Subcutaneous adipose tissue (tissue), 4 donors: ENCODE data around the gene TTPAL. TPM values are rescaled to one million over a fixed set of nuclear protein-coding genes. Genes with fewer than 3 reads are reported as not detected.

Experiments
- total RNA-seq, 4 donors: library from RNA; depleted of rRNA; stranded (reverse); fragments of >200 nt; gene quantifications; one replicate each; pipeline ENCODE4 v1.1.0, GENCODE V29; 2016
- TF ChIP-seq, protein P1 (sequence below): fragments of 450-650 bp; IDR thresholded peaks from one replicate; pipeline ENCODE4 v1.5.1; 2016; ENCODE audit warnings: low read depth, mild to moderate bottlenecking, control low read depth, antibody characterized with exemption, moderate library complexity

Gene TTPAL
- total RNA-seq, 4 donors from 2014 or later, result 19.2 to 28.0 (median 23.1) TPM

DNA sequence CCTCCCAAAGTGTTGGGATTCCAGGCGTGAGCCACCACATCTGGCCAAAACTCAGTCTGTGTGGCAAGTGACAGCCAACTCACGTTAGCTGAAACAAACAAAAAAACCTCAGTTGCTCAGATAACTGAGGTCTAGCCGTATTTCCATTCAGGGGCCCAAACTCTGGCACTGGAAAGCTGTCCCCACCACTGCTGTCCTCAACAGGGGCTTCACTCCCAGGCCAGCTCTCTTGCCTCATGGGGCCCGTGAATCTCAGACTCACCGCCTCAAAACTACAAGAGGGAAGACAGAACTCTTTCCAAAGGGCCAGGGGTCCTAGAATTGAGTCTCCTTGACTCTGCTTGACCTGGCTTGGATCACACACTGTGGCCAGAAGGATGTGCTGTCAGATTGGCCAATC, 7.4 kb downstream of the TTPAL start:
- TF ChIP-seq, protein P1, sequence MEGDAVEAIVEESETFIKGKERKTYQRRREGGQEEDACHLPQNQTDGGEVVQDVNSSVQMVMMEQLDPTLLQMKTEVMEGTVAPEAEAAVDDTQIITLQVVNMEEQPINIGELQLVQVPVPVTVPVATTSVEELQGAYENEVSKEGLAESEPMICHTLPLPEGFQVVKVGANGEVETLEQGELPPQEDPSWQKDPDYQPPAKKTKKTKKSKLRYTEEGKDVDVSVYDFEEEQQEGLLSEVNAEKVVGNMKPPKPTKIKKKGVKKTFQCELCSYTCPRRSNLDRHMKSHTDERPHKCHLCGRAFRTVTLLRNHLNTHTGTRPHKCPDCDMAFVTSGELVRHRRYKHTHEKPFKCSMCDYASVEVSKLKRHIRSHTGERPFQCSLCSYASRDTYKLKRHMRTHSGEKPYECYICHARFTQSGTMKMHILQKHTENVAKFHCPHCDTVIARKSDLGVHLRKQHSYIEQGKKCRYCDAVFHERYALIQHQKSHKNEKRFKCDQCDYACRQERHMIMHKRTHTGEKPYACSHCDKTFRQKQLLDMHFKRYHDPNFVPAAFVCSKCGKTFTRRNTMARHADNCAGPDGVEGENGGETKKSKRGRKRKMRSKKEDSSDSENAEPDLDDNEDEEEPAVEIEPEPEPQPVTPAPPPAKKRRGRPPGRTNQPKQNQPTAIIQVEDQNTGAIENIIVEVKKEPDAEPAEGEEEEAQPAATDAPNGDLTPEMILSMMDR, result no peak

DNA sequence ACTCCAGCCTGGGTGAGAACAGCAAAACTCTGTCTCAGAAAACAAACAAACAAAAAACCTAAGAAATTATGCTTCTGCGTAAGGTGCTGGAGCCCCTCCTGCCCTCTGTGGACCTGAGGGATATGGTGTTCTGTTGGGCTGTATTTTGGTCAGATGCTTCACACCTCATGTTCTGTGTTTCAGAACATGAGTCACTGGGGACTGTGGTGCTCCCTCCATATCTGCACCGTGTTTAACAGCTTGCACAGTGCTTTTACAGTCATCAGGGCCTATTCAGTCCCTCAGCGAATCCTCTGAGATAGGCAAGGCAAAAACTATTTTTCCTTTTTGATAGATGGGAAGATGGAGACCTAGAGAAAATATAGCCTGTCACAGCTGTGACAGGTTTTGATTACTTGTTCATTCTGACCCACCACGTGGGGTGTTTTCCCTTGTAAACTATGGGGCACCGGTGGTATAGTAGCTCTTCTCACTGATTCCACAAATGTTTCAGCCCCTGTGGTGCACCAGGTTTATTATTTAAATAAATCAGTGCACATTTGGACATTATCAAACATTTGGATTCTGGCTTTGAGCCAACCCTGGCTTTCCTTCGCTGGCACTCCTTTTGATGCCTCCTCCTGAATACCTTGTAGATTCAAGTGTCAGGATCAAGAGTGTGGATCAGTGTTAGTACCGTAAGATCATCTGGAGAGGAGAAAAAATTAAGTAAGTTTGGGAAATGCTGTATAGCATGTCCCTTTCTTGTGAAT, 9.6 kb downstream of the TTPAL start:
- TF ChIP-seq, protein P1, result no peak

DNA sequence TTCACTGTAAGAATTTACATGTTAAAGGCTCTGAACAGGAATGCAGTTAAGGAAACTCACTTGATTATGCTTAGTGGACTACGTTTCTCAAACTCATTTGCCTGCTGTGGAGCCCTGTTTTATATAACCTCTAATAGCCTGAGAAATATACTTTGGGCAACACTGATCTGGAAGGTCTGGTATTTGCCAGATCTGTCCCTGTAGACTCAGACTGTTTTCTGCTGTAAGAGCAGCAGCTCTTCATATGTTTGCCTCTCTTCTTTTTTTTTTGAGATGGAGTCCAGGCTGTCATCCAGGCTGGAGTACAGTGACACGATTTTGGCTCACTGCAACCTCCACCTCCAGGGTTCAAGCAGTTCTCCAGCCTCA, 10.1 kb downstream of the TTPAL start:
- TF ChIP-seq, protein P1, result no peak

DNA sequence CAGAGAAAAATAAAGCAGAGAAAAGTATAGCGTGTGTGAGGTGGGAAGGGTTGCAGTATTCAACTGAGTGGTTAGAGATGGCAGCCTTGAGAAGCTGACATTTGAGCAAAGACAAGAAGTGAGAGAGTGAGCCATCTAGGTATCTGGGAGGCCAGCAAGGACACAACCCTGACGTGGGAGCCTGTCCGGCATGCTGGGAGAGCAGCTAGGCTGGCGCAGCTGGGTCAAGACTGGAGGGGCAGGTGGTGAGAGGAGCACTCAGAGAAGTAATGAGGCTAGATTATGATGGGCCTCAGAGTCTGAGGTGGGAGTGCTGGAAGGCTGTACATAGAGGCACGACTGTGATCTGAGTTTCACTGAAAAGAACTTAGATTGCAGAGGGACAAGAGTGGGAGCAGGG, 12.9 kb downstream of the TTPAL start:
- TF ChIP-seq, protein P1, result no peak

DNA sequence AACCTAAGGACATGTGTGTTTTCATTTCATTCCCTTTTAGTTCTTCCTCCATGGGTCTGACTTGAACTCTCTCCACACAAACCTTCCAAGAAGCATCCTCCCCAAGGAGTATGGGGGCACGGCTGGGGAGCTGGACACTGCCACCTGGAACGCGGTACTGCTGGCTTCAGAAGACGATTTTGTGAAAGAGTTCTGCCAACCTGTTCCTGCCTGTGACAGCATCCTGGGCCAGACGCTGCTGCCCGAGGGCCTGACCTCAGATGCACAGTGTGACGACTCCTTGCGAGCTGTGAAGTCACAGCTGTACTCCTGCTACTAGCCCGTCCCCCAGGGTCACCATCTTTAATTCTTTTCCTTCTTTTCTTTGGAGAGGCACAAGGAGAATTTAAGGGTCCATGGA, 13.5 kb downstream of the TTPAL start:
- TF ChIP-seq, protein P1, result no peak

DNA sequence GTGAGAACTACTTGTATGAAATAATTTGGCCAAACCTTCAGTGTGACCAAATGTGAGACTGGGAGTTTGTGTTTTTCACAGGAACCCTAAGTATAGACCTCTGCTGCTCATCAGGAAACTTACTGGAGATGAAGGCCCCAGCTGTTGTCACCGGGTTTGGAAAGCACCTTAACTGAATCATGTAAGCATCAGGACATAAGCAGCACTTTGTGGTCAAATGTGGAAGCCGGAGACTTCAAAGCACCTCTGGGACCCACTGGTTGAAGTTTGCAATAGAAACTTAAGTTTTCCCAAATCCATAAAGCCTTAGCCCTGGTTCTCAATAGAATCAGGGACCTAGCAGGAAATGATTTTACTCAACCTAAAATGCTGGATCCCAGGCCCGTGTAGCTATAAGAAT, 14.3 kb downstream of the TTPAL start:
- TF ChIP-seq, protein P1, result no peak

DNA sequence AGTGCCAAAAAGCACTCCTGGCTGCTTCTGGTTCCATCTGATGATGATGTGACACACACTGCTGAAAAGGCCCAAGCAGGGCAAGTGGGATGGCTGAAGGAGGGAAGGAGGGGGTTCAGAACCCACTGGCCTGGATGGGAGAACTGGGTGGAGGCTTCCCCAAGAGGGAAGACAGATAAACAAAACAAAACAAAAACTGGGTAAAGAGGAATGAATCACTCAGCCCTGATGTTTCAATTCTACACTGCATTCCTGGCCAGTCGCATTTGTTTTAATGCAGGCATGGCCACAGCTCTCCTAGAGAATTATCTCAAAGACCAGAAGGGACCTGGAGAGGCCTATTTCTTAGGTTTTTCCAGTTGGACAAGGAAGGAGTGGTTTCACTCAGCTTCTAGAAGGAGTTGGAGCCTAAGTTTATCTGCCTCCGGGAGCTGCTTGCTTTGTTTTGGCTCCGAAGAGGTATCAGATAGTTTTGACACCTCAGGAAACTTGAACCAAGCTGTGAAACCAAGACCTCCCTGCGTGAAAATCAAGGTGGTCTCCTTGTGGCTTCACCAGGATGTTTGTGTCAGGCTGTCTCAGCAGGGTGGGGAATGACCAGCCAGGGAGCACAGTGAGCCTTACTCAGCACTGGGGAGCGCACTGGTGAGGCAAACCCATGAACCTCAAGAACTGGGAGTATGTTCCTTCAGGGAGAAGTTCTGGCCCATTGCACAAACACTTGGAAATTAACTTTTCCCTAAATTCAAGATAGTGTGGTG, 16.1 kb downstream of the TTPAL start:
- TF ChIP-seq, protein P1, result no peak
